Embryonic facial prominence (tissue), 1 donor: Measurements from ENCODE around the gene PPM1F.
"Not testable (repeated sequence)": the region's sequence is repeated elsewhere in the genome, so short reads cannot be mapped to it uniquely, and the experiment has no call there.

Source experiments
- DNase-seq: peaks from one replicate; pipeline ENCODE4 v3.0.0-alpha.2; 2016; ENCODE audit errors: extremely low spot score

The PPM1F gene

GRCh38 chr22:21940521-21940920, 12.1 kb downstream of the PPM1F start:
- no peak for DNase-seq

GRCh38 chr22:21939935-21940334, 12.7 kb downstream of the PPM1F start:
- not testable (repeated sequence) for DNase-seq

GRCh38 chr22:21939461-21939913, 13.2 kb downstream of the PPM1F start:
- no peak for DNase-seq

GRCh38 chr22:21938906-21939305, 13.7 kb downstream of the PPM1F start:
- no peak for DNase-seq

GRCh38 chr22:21938071-21938822, 14.4 kb downstream of the PPM1F start:
- peak; percentile 80 for DNase-seq

- DNase-seq, result no peak
Observed at GRCh38 chr22:21937821-21938070, 14.9 kb downstream of the PPM1F start.

- DNase-seq, result no peak
Observed at GRCh38 chr22:21937041-21937820, 15.4 kb downstream of the PPM1F start.

GRCh38 chr22:21936151-21936775, 16.4 kb downstream of the PPM1F start:
- DNase-seq, result no peak

- DNase-seq, result no peak
Observed at GRCh38 chr22:21933910-21934309, 18.7 kb downstream of the PPM1F start.

GRCh38 chr22:21933413-21933812, 19.2 kb downstream of the PPM1F start:
- no peak for DNase-seq

GRCh38 chr22:21932347-21932746, 20.3 kb downstream of the PPM1F start:
- no peak for DNase-seq

- DNase-seq, result no peak
Observed at GRCh38 chr22:21931056-21931455, 21.6 kb downstream of the PPM1F start.

- no peak for DNase-seq
Observed at GRCh38 chr22:21929253-21929652, 23.4 kb downstream of the PPM1F start.

GRCh38 chr22:21928048-21928447, 24.6 kb downstream of the PPM1F start:
- DNase-seq, result no peak

- DNase-seq, result no peak
Observed at GRCh38 chr22:21927174-21927823, 25.3 kb downstream of the PPM1F start.

- no peak for DNase-seq
Observed at GRCh38 chr22:21926728-21927127, 25.9 kb downstream of the PPM1F start.

GRCh38 chr22:21923163-21923561, 29.5 kb downstream of the PPM1F start:
- DNase-seq, result no peak

GRCh38 chr22:21922370-21923162, 30.1 kb downstream of the PPM1F start:
- no peak for DNase-seq

GRCh38 chr22:21921729-21922128, 30.9 kb downstream of the PPM1F start:
- no peak for DNase-seq

GRCh38 chr22:21921184-21921721, 31.4 kb downstream of the PPM1F start:
- DNase-seq, result no peak
